ENCODE measurements around the gene OR12D2. TPM values are rescaled to one million over a fixed set of nuclear protein-coding genes. Genes with fewer than 3 reads are reported as not detected.
"Not testable (repeated sequence)": the region's sequence is repeated elsewhere in the genome, so short reads cannot be mapped to it uniquely, and the experiment has no call there.

Gene OR12D2, protein sequence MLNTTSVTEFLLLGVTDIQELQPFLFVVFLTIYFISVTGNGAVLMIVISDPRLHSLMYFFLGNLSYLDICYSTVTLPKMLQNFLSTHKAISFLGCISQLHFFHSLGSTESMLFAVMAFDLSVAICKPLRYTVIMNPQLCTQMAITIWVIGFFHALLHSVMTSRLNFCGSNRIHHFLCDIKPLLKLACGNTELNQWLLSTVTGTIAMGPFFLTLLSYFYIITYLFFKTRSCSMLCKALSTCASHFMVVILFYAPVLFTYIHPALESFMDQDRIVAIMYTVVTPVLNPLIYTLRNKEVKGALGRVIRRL
- total RNA-seq: not detected
- not detected for polyA plus RNA-seq (ENCODE audit: insufficient read length in 6 of 6)
- long read RNA-seq, donor 1: 0 reads
- long read RNA-seq, donor 2: 0 reads
- long read RNA-seq, donor 3: 0 reads
- long read RNA-seq, donor 4: 0 reads
- long read RNA-seq, donor 5: 0 reads
- long read RNA-seq, donor 6: 0 reads
- long read RNA-seq, donor 7: 0 reads
- long read RNA-seq, donor 8: 0 reads
- long read RNA-seq, donor 9: 0 reads
- long read RNA-seq, donor 10: 0 reads
- long read RNA-seq, donor 11: 0 reads
- long read RNA-seq, donor 12: 0 reads

DNA sequence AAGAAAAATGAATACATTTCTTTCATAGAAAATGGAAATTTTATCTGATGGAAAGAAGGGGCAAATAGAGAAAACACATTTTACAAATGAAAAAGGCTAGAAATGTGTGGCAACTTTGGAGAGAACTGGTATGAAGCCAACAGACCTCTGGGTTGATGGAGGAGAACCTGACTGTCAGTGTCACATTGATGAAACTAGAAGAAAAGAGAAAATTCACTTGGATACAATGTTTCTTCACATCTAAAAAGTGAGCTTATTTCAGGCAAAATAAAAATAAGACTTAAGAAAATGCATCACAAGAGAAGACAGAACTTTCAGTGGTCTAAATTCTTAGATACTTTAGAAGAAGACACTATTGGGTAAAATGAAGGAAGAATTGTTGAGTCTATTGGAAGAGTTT, at the start of gene OR12D2:
Gene OR12D2 (plus strand): TSS at position 301 of the 400 bp plus-strand sequence. CDS start 1,069 bp downstream, outside the sequence.
- no peaks in the 10 kb centered on the region for H3K36me3 ChIP-seq
- TF ChIP-seq, protein P1, sequence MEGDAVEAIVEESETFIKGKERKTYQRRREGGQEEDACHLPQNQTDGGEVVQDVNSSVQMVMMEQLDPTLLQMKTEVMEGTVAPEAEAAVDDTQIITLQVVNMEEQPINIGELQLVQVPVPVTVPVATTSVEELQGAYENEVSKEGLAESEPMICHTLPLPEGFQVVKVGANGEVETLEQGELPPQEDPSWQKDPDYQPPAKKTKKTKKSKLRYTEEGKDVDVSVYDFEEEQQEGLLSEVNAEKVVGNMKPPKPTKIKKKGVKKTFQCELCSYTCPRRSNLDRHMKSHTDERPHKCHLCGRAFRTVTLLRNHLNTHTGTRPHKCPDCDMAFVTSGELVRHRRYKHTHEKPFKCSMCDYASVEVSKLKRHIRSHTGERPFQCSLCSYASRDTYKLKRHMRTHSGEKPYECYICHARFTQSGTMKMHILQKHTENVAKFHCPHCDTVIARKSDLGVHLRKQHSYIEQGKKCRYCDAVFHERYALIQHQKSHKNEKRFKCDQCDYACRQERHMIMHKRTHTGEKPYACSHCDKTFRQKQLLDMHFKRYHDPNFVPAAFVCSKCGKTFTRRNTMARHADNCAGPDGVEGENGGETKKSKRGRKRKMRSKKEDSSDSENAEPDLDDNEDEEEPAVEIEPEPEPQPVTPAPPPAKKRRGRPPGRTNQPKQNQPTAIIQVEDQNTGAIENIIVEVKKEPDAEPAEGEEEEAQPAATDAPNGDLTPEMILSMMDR (IDR thresholded peaks at IDR 0.05): no peak
- intact Hi-C loops (cut with DNase I): no loop called here
- peaks cover 0 to 9% of the 10 kb centered on the region in 2 donors for H3K27me3 ChIP-seq
- no peaks in the 10 kb centered on the region for H3K9me3 ChIP-seq
- no peaks in the 10 kb centered on the region for H3K4me1 ChIP-seq
- DNase-seq (no peak), ATAC-seq (no peak)
- H3K27ac ChIP-seq: no peak within 1 kb of the TSS
- no peak within 1 kb of the TSS for H3K4me3 ChIP-seq

DNA sequence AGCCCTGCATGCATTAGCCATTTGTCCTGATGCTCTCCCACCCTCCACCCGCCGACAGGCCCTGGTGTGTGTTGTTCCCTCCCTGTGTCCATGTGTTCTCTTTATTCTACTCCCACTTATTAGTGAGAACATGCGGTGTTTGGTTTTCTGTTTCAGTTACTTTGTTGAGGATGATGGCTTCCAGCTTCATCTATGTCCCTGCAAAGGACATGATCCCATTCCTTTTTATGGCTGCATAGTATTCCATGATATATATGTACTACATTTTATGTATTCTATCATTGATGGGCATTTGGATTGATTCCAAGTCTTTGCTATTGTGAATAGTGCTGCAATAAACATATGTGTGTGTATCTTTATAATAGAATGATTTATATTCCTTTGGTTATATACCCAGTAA, 46.1 kb upstream of the OR12D2 start:
- H3K36me3 ChIP-seq; H3K4me1 ChIP-seq; intact Hi-C loops (cut with DNase I); ATAC-seq; DNase-seq; H3K9me3 ChIP-seq; H3K4me3 ChIP-seq; H3K27ac ChIP-seq; H3K27me3 ChIP-seq: not testable (repeated sequence)

DNA sequence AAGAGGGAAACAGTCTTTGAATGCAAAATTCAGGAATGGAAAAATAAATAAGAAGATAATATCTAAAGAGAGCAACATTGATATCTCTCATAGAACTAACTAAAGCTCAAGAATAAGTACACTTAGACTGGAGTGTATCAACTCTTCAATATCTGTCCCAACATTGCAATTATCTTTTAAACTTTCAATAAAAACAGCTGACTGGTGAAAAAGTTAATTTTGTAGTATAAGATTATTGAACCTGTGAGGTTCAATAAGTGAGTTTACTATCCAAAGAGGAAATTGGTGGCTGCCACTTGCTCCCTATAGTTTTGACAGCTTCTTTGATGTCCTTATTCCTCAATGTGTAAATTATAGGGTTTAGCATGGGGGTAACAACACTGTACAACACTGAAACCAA, 40.5 kb upstream of the OR12D2 start:
- H3K27ac ChIP-seq: no peak overlapping the region
- H3K36me3 ChIP-seq: no peaks in the 10 kb centered on the region
- H3K4me3 ChIP-seq: no peak overlapping the region
- H3K4me1 ChIP-seq: no peaks in the 10 kb centered on the region
- intact Hi-C loops (cut with DNase I): no loop called here
- H3K27me3 ChIP-seq: no peaks in the 10 kb centered on the region
- TF ChIP-seq, protein P1 (IDR thresholded peaks at IDR 0.05): no peak
- no peak for ATAC-seq
- DNase-seq: no peak
- H3K9me3 ChIP-seq: peaks cover 0 to 9% of the 10 kb centered on the region in 2 donors

DNA sequence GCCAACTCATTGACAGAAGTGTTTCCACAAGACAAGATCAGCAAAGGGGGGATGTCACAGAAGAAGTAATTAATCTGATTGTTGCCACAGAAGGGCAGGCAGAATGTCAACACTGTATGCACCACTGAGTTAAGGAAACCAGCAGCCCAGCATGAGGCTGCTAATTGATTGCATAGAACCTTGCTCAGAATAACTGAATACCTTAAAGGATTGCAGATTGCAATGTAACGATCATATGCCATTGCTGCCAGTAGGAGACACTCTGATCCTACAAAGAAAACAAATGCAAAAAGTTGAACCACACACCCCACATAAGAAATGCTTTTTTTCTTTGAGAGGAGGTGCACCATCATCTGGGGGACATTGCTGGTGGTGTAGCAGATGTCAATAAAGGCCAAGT, 39.8 kb upstream of the OR12D2 start:
- no peak overlapping the region for H3K4me3 ChIP-seq
- ATAC-seq (no peak), DNase-seq (no peak)

DNA sequence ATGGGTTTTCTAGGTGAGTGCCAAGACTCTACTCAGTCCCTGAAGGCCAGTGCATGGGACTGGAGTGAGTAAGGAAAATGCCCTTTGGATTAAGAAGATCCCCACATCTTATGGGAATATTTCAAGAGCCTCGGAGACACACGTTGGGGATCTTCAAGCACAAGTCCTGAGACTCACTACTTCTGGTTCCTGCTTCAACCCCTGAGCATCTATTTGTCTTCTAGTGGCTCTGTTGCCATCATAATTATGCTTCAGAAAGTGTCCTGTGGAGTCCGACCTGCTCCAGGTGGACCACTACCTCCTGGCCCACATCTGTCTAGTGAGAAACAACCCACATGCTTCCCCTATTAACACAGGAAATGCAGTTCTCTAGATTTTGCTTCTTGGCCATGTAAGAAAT, 26.7 kb upstream of the OR12D2 start, which contains the start of gene OR5V1:
Gene OR5V1 (minus strand): TSS at position 101 of the 400 bp plus-strand sequence. CDS start 12,670 bp downstream, outside the sequence.
- H3K9me3 ChIP-seq: no peaks in the 10 kb centered on the region
- no peaks in the 10 kb centered on the region for H3K4me1 ChIP-seq
- TF ChIP-seq, protein P1 (IDR thresholded peaks at IDR 0.05): no peak
- no peaks in the 10 kb centered on the region for H3K27me3 ChIP-seq
- H3K4me3 ChIP-seq: no peak within 1 kb of the TSS
- ATAC-seq (no peak), DNase-seq (no peak)
- no peaks in the 10 kb centered on the region for H3K36me3 ChIP-seq
- no peak within 1 kb of the TSS for H3K27ac ChIP-seq
- intact Hi-C loops (cut with DNase I): no loop called here

More for the DNA sequence above, 39.8 kb upstream of the OR12D2 start:
- no peaks in the 10 kb centered on the region for H3K4me1 ChIP-seq
- H3K9me3 ChIP-seq: peaks cover 0 to 6% of the 10 kb centered on the region in 2 donors
- TF ChIP-seq, protein P1 (IDR thresholded peaks at IDR 0.05): no peak
- no peaks in the 10 kb centered on the region for H3K36me3 ChIP-seq
- no peak overlapping the region for H3K27ac ChIP-seq
- no peaks in the 10 kb centered on the region for H3K27me3 ChIP-seq
- intact Hi-C loops (cut with DNase I): no loop called here
